ENCODE data around the gene OAF.

GRCh38 chr11:120218695-120219033 lies 7.8 kb downstream of the OAF start:
- TF ChIP-seq, protein P1, sequence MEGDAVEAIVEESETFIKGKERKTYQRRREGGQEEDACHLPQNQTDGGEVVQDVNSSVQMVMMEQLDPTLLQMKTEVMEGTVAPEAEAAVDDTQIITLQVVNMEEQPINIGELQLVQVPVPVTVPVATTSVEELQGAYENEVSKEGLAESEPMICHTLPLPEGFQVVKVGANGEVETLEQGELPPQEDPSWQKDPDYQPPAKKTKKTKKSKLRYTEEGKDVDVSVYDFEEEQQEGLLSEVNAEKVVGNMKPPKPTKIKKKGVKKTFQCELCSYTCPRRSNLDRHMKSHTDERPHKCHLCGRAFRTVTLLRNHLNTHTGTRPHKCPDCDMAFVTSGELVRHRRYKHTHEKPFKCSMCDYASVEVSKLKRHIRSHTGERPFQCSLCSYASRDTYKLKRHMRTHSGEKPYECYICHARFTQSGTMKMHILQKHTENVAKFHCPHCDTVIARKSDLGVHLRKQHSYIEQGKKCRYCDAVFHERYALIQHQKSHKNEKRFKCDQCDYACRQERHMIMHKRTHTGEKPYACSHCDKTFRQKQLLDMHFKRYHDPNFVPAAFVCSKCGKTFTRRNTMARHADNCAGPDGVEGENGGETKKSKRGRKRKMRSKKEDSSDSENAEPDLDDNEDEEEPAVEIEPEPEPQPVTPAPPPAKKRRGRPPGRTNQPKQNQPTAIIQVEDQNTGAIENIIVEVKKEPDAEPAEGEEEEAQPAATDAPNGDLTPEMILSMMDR (IDR thresholded peaks at IDR 0.05 in 8 of 11, conservative IDR thresholded peaks at IDR 0.05 in 3 of 11) = no peak
- TF ChIP-seq POLR2AphosphoS5 (IDR thresholded peaks at IDR 0.05) (no peak), POLR2A (IDR thresholded peaks at IDR 0.05) (no peak)

All from spleen (tissue), 7 donors.